ENCODE data around the gene PPM1E. TPM values are rescaled to one million over a fixed set of nuclear protein-coding genes. Genes with fewer than 3 reads are reported as not detected.

Gene PPM1E
- polyA plus RNA-seq, 3 donors = not detected

DNA sequence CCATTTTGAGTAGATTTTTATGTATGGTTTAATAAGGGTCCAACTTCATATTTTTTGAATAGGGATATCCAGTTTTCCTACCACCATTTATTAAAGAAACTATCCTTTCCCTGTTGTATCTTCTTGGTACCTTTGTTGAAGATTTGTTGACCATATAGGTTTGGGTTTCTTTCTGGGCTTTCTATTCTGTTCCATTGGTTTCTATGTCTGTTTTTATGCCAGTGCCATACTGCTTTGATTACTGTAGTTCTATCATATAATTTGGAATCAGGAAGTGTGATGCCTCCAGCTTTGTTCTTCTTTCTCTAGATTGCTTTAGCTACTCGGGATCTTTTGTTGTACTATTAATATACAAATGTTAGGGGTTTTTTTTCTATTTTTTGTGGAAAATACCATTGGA, 46.5 kb downstream of the PPM1E start:
- intact Hi-C loops (cut with micrococcal nuclease) = no loop called here
- Mint-ChIP-seq H3K4me3 (peak overlapping the region in 1 of 2 donors; percentile 46), H3K4me1 (no peaks in the 10 kb centered on the region), H3K27ac (no peak overlapping the region), H3K36me3 (no peaks in the 10 kb centered on the region), H3K27me3 (ENCODE audit: low read depth in 3 of 3) (peaks cover 6 to 17% (median 8%) of the 10 kb centered on the region in 3 donors), H3K9me3 (peaks cover 0 to 12% (median 6%) of the 10 kb centered on the region in 7 donors)
- DNase-seq = no peak
- TF ChIP-seq, protein P1, sequence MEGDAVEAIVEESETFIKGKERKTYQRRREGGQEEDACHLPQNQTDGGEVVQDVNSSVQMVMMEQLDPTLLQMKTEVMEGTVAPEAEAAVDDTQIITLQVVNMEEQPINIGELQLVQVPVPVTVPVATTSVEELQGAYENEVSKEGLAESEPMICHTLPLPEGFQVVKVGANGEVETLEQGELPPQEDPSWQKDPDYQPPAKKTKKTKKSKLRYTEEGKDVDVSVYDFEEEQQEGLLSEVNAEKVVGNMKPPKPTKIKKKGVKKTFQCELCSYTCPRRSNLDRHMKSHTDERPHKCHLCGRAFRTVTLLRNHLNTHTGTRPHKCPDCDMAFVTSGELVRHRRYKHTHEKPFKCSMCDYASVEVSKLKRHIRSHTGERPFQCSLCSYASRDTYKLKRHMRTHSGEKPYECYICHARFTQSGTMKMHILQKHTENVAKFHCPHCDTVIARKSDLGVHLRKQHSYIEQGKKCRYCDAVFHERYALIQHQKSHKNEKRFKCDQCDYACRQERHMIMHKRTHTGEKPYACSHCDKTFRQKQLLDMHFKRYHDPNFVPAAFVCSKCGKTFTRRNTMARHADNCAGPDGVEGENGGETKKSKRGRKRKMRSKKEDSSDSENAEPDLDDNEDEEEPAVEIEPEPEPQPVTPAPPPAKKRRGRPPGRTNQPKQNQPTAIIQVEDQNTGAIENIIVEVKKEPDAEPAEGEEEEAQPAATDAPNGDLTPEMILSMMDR (IDR thresholded peaks at IDR 0.05) = no peak
- H3K9ac ChIP-seq (ENCODE audit: insufficient read depth, low read length, poor library complexity, severe bottlenecking) = no peak overlapping the region
- no peak overlapping the region for H3K27ac ChIP-seq (ENCODE audit: low read depth in 1 of 2, low read length in 2 of 2)
- H3K4me1 ChIP-seq (ENCODE audit: control insufficient read depth in 1 of 2, insufficient read depth in 2 of 2, low read length in 2 of 2) = no peaks in the 10 kb centered on the region
- H4K20me1 ChIP-seq (ENCODE audit: insufficient read depth, low read length) = no peaks in the 10 kb centered on the region
- no peaks in the 10 kb centered on the region for H3K27me3 ChIP-seq (ENCODE audit: control insufficient read depth in 2 of 2, insufficient read depth in 2 of 2, low read length in 2 of 2)
- no peaks in the 10 kb centered on the region for H3K79me2 ChIP-seq (ENCODE audit: insufficient read depth, low read length)
- H3K9me3 ChIP-seq (replicated peaks in 1 of 2; ENCODE audit: control insufficient read depth in 1 of 2, insufficient read depth in 1 of 2, low read length in 2 of 2) = no peaks in the 10 kb centered on the region
- H3K4me2 ChIP-seq (replicated peaks; ENCODE audit: extremely low read depth, low read length, poor library complexity, severe bottlenecking) = no peak overlapping the region
- H2AFZ ChIP-seq (ENCODE audit: insufficient read depth, low read depth, low read length, poor library complexity, severe bottlenecking) = no peak overlapping the region
- no CpG with 5 or more reads among the region's 1 CpG for WGBS (ENCODE audit: insufficient coverage)
- no peaks in the 10 kb centered on the region for H3K36me3 ChIP-seq (replicated peaks in 1 of 2; ENCODE audit: control insufficient read depth in 1 of 2, insufficient read depth in 2 of 2, low read length in 2 of 2)
- no peak overlapping the region for H3K4me3 ChIP-seq (replicated peaks in 1 of 3; ENCODE audit: low read depth in 2 of 3, low read length in 3 of 3)

DNA sequence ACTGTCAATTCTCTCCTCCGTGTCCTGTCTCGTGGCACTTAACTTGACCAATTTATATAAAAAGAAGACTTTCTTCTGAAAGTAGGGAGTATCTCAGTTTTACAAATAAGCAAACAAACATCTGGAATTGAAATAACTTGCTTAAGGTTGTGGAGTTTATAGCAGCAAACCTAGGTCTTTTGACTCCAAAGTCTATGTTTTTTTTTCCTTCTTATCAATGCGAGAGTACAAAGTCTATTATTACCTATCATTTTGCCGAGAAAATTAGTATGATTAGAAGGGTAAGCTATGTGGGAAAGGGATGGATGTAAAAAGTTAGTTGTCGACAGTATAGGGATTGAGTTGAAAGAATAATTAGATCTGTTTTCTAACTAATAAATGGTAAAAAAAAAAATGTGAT, 50.4 kb downstream of the PPM1E start:
- Histone ChIP-seq H3K79me2 (ENCODE audit: insufficient read depth, low read length) (no peaks in the 10 kb centered on the region), H2AFZ (ENCODE audit: insufficient read depth, low read depth, low read length, poor library complexity, severe bottlenecking) (no peak overlapping the region), H3K4me3 (replicated peaks in 1 of 3; ENCODE audit: low read depth in 2 of 3, low read length in 3 of 3) (no peak overlapping the region), H3K9ac (ENCODE audit: insufficient read depth, low read length, poor library complexity, severe bottlenecking) (no peak overlapping the region), H4K20me1 (ENCODE audit: insufficient read depth, low read length) (no peaks in the 10 kb centered on the region), H3K27me3 (ENCODE audit: control insufficient read depth in 2 of 2, insufficient read depth in 2 of 2, low read length in 2 of 2) (no peaks in the 10 kb centered on the region), H3K9me3 (replicated peaks in 1 of 2; ENCODE audit: control insufficient read depth in 1 of 2, insufficient read depth in 1 of 2, low read length in 2 of 2) (no peaks in the 10 kb centered on the region), H3K36me3 (replicated peaks in 1 of 2; ENCODE audit: control insufficient read depth in 1 of 2, insufficient read depth in 2 of 2, low read length in 2 of 2) (no peaks in the 10 kb centered on the region), H3K4me2 (replicated peaks; ENCODE audit: extremely low read depth, low read length, poor library complexity, severe bottlenecking) (no peak overlapping the region), H3K4me1 (ENCODE audit: control insufficient read depth in 1 of 2, insufficient read depth in 2 of 2, low read length in 2 of 2) (no peaks in the 10 kb centered on the region), H3K27ac (ENCODE audit: low read depth in 1 of 2, low read length in 2 of 2) (no peak overlapping the region)
- no peaks in the 10 kb centered on the region for H3K36me3 Mint-ChIP-seq
- no peak overlapping the region for H3K27ac Mint-ChIP-seq
- TF ChIP-seq, protein P1 (IDR thresholded peaks at IDR 0.05) = no peak
- peaks cover 5 to 9% (median 8%) of the 10 kb centered on the region in 3 donors for H3K27me3 Mint-ChIP-seq (ENCODE audit: low read depth in 3 of 3)
- intact Hi-C loops (cut with micrococcal nuclease) = no loop called here
- no CpG with 5 or more reads among the region's 5 CpGs for WGBS (ENCODE audit: insufficient coverage)
- H3K4me3 Mint-ChIP-seq = no peak overlapping the region
- H3K9me3 Mint-ChIP-seq = peaks cover 0 to 12% (median 4%) of the 10 kb centered on the region in 7 donors
- H3K4me1 Mint-ChIP-seq = peaks cover 5% of the 10 kb centered on the region
- no peak for DNase-seq

All from CD14-positive monocyte (primary cell).